Thyroid gland (tissue), 4 donors: ENCODE data around the gene CHST1. TPM values are rescaled to one million over a fixed set of nuclear protein-coding genes. Genes with fewer than 3 reads are reported as not detected.

Experiments
- DNase-seq, 2 donors: peaks; one replicate each; pipeline ENCODE4 v3.0.0-alpha.2; 2019
- H3K27ac ChIP-seq, 3 donors: fragments of 200-600 bp; sonication (generic); 1 replicate in 2 of 3; 2 replicates in 1 of 3; pipeline ENCODE4 v1.5.1; 2016 to 2019; ENCODE audit warnings: mild to moderate bottlenecking in 1 of 3, moderate library complexity in 1 of 3
- H3K27me3 ChIP-seq: fragments of 200-600 bp; sonication (generic); one replicate; pipeline ENCODE4 v1.5.1; 2019
- H3K36me3 ChIP-seq, 2 donors: fragments of 200-600 bp; sonication (generic); one replicate each; pipeline ENCODE4 v1.5.1; 2016 to 2019
- H3K4me1 ChIP-seq, 2 donors: fragments of 200-600 bp; sonication (generic); one replicate each; pipeline ENCODE4 v1.5.1; 2017 to 2019
- H3K4me3 ChIP-seq, 3 donors: fragments of 200-600 bp; sonication (generic); replicated peaks in 1 of 3; 1 replicate in 2 of 3; 2 replicates in 1 of 3; pipeline ENCODE4 v1.5.1; 2016; ENCODE audit warnings: mild to moderate bottlenecking in 1 of 3
- H3K9me3 ChIP-seq: fragments of 200-600 bp; sonication (generic); one replicate; pipeline ENCODE4 v1.5.1; 2017
- POLR2A ChIP-seq, 2 donors: fragments of 450-650 bp; IDR thresholded peaks; one replicate each; pipeline ENCODE4 v1.6.1; 2017; ENCODE audit warnings: antibody characterized with exemption in 2 of 2, mild to moderate bottlenecking in 2 of 2, moderate library complexity in 1 of 2
- WGBS, 2 donors: methylation state at CpG; one replicate each; pipeline ENCODE4 v1.1.5; 2017; 5-methylcytosine and 5-hydroxymethylcytosine counted together
- intact Hi-C: fragments of 100-400 bp; cut with DNase I; formaldehyde crosslinking; loops from one replicate; pipeline ENCODE4 v1.15.1; 2023
- total RNA-seq, 4 donors: library from RNA; depleted of rRNA; stranded (reverse); fragments of >200 nt; gene quantifications; one replicate each; pipeline ENCODE4 v1.2.3, GENCODE V29; 2016
- TF ChIP-seq, protein P1 (sequence below), 6 experiments: fragments of 200-600 bp in 3 of 6; fragments of 450-650 bp in 3 of 6; sonication (generic) in 3 of 6; IDR thresholded peaks; one replicate each; pipeline ENCODE4 v1.5.1; 2016 to 2019; ENCODE audit warnings: antibody characterized with exemption in 6 of 6, mild to moderate bottlenecking in 2 of 6, inconsistent platforms in 1 of 6, moderate library complexity in 1 of 6

CHST1 gene
- total RNA-seq, 4 donors from 2014 or later, result 19.3 to 28.9 (median 25.0) TPM

GRCh38 chr11:45664376-45665205 is 831 bp downstream of the CHST1 start:
- WGBS, 2 donors, result 0% methylated on average over 3 to 10 of the region's 76 CpGs
- Histone ChIP-seq H3K27ac (peak overlapping the region; percentile 51 to 83 (median 68)), H3K9me3 (no peaks in the 10 kb centered on the region), H3K27me3 (no peaks in the 10 kb centered on the region), H3K36me3 (no peaks in the 10 kb centered on the region), H3K4me3 (peak overlapping the region; percentile 56 to 90 (median 74)), H3K4me1 (peaks cover 52% of the 10 kb centered on the region in 2 donors)
- no peak for DNase-seq
- intact Hi-C loops, result no loop called here
- TF ChIP-seq, protein P1, sequence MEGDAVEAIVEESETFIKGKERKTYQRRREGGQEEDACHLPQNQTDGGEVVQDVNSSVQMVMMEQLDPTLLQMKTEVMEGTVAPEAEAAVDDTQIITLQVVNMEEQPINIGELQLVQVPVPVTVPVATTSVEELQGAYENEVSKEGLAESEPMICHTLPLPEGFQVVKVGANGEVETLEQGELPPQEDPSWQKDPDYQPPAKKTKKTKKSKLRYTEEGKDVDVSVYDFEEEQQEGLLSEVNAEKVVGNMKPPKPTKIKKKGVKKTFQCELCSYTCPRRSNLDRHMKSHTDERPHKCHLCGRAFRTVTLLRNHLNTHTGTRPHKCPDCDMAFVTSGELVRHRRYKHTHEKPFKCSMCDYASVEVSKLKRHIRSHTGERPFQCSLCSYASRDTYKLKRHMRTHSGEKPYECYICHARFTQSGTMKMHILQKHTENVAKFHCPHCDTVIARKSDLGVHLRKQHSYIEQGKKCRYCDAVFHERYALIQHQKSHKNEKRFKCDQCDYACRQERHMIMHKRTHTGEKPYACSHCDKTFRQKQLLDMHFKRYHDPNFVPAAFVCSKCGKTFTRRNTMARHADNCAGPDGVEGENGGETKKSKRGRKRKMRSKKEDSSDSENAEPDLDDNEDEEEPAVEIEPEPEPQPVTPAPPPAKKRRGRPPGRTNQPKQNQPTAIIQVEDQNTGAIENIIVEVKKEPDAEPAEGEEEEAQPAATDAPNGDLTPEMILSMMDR (IDR thresholded peaks at IDR 0.05), result no peak
- TF ChIP-seq POLR2A (IDR thresholded peaks at IDR 0.05), result no peak

- Histone ChIP-seq H3K4me3 (peak overlapping the region; percentile 56 to 90 (median 74)), H3K27ac (peak overlapping the region; percentile 51 to 83 (median 68)), H3K4me1 (peaks cover 53 to 56% of the 10 kb centered on the region in 2 donors), H3K36me3 (no peaks in the 10 kb centered on the region), H3K27me3 (no peaks in the 10 kb centered on the region), H3K9me3 (no peaks in the 10 kb centered on the region)
- intact Hi-C loops, result no loop called here
- peak; percentile 84 to 85 for DNase-seq
- peak in 1 of 2 donors; percentile 59 for TF ChIP-seq POLR2A (IDR thresholded peaks at IDR 0.05)
- TF ChIP-seq, protein P1 (IDR thresholded peaks at IDR 0.05), result no peak
- 53 to 54% methylated on average over 7 to 10 of the region's 13 CpGs for WGBS, 2 donors
Measured at GRCh38 chr11:45663486-45664375, 1.7 kb downstream of the CHST1 start.

GRCh38 chr11:45662665-45663485 is 2.5 kb downstream of the CHST1 start:
- 38 to 61% methylated on average over 12 to 13 of the region's 14 CpGs for WGBS, 2 donors
- no peaks in the 10 kb centered on the region for H3K9me3 ChIP-seq
- no peaks in the 10 kb centered on the region for H3K27me3 ChIP-seq
- no peaks in the 10 kb centered on the region for H3K36me3 ChIP-seq
- DNase-seq, result no peak
- H3K27ac ChIP-seq, result no peak overlapping the region
- H3K4me1 ChIP-seq, result peaks cover 53% of the 10 kb centered on the region in 2 donors
- no peak overlapping the region for H3K4me3 ChIP-seq
- intact Hi-C loops, result no loop called here
- TF ChIP-seq, protein P1 (IDR thresholded peaks at IDR 0.05), result no peak
- no peak for TF ChIP-seq POLR2A (IDR thresholded peaks at IDR 0.05)

DNA sequence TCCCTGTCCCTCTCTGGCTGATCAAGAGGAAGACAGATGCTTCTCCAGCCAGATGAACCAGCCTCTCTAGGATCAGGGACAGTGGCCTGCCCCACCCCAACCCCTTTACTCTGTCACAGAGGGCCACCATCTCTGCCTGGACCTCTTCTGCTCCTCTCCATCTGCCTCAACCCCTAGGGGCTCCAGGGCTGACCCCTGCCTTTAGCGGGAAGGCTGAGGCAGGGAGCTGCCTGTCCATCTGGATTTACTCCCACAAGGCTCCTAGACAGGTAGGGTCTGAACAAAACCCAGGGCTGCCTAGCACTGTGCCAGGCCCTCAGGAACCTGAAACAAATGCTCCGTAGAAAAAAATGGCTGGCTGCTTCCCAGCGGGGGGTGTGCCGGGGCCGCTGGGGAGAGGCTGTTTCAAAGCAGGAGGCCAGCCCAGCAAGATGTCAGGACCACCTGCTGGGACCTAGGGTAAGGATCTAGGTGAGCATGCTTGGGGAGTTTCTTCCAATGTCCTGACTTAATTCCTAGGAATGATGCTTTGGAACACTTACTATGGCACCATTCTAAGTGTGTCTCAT is 3.2 kb downstream of the CHST1 start:
- 64% methylated on average over 4 to 5 of the region's 5 CpGs for WGBS, 2 donors
- Histone ChIP-seq H3K4me1 (peaks cover 46 to 51% of the 10 kb centered on the region in 2 donors), H3K27me3 (no peaks in the 10 kb centered on the region), H3K9me3 (no peaks in the 10 kb centered on the region), H3K4me3 (no peak overlapping the region), H3K36me3 (no peaks in the 10 kb centered on the region), H3K27ac (no peak overlapping the region)
- no peak for TF ChIP-seq POLR2A (IDR thresholded peaks at IDR 0.05)
- TF ChIP-seq, protein P1 (IDR thresholded peaks at IDR 0.05), result no peak
- DNase-seq, result no peak
- intact Hi-C loops, result no loop called here
